Measurements from ENCODE around the gene PDE6B.

GRCh38 chr4:658681-659667 lies 33.6 kb downstream of the PDE6B start:
- no peak for TF ChIP-seq EP300 (IDR thresholded peaks at IDR 0.05)
- TF ChIP-seq, protein P1, sequence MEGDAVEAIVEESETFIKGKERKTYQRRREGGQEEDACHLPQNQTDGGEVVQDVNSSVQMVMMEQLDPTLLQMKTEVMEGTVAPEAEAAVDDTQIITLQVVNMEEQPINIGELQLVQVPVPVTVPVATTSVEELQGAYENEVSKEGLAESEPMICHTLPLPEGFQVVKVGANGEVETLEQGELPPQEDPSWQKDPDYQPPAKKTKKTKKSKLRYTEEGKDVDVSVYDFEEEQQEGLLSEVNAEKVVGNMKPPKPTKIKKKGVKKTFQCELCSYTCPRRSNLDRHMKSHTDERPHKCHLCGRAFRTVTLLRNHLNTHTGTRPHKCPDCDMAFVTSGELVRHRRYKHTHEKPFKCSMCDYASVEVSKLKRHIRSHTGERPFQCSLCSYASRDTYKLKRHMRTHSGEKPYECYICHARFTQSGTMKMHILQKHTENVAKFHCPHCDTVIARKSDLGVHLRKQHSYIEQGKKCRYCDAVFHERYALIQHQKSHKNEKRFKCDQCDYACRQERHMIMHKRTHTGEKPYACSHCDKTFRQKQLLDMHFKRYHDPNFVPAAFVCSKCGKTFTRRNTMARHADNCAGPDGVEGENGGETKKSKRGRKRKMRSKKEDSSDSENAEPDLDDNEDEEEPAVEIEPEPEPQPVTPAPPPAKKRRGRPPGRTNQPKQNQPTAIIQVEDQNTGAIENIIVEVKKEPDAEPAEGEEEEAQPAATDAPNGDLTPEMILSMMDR (IDR thresholded peaks at IDR 0.05): no peak
